Activated T-cell treated with anti-CD3 and anti-CD28 coated beads, Interleukin-2, amount 50 U/mL, for 72 hours (primary cell): Measurements from ENCODE around the gene SPTY2D1. TPM values are rescaled to one million over a fixed set of nuclear protein-coding genes. Genes with fewer than 3 reads are reported as not detected.

Experiments
- ATAC-seq, 2 donors: fragments of 150-1000 bp; cut with Tn5 transposase; replicated peaks in 1 of 2; 2 replicates each; pipeline ENCODE4 v1.10.0; 2021; ENCODE audit warnings: moderate library complexity in 2 of 2, mild to moderate bottlenecking in 1 of 2
- DNase-seq, 2 donors: peaks; one replicate each; pipeline ENCODE4 v3.0.0; 2021 to 2022; ENCODE audit warnings: mixed read lengths in 1 of 2
- H3K27ac Mint-ChIP-seq: one replicate; pipeline ENCODE4 v1.8.0; 2022; ENCODE audit warnings: mild to moderate bottlenecking, moderate library complexity, mixed read lengths
- H3K27me3 Mint-ChIP-seq: one replicate; pipeline ENCODE4 v1.8.0; 2022; ENCODE audit warnings: low read depth, mixed read lengths
- H3K36me3 Mint-ChIP-seq, 2 donors: one replicate each; pipeline ENCODE4 v1.8.0; 2022; ENCODE audit warnings: mixed read lengths in 2 of 2, mild to moderate bottlenecking in 1 of 2; ENCODE audit not compliant: insufficient read depth in 2 of 2
- H3K4me1 Mint-ChIP-seq: one replicate; pipeline ENCODE4 v1.8.0; 2022; ENCODE audit warnings: low read depth, mixed read lengths
- H3K4me3 Mint-ChIP-seq, 2 donors: one replicate each; pipeline ENCODE4 v1.8.0; 2022; ENCODE audit warnings: mild to moderate bottlenecking in 2 of 2, mixed read lengths in 2 of 2, moderate library complexity in 2 of 2
- H3K9me3 Mint-ChIP-seq, 2 donors: one replicate each; pipeline ENCODE4 v1.8.0; 2022; ENCODE audit warnings: mixed read lengths in 2 of 2
- total RNA-seq, 2 donors: library from RNA; stranded (reverse); gene quantifications; one replicate each; pipeline ENCODE4 v1.2.3, GENCODE V29; 2022

SPTY2D1 gene
- total RNA-seq, 2 donors from 2014 or later = 23.1 to 25.3 TPM

DNA sequence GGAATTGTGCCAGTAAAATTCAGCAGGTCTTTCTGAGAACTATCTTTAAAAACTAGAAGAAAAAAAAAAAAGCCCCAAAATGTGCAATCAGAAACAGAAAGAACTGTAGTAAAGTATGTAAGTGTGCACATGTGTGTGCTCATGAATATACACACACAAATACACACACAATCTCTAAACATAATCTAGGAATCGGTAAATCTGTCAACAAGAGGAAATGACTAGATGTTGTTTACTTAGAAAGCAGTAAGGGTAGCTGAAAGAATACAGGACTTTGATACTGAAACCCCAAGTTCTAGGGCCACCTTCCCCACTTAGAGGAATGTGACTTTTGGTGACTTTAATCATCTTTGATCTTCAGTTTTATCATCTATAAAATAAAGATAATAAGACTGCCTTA, 58.8 kb downstream of the SPTY2D1 start:
- no peak for ATAC-seq
- Mint-ChIP-seq H3K4me3 (no peak overlapping the region), H3K9me3 (no peaks in the 10 kb centered on the region), H3K27ac (no peak overlapping the region), H3K4me1 (peaks cover 14% of the 10 kb centered on the region), H3K36me3 (peaks cover 4 to 6% of the 10 kb centered on the region in 2 donors), H3K27me3 (no peaks in the 10 kb centered on the region)
- no peak for DNase-seq

GRCh38 chr11:18567081-18567480, 67.1 kb downstream of the SPTY2D1 start:
- Mint-ChIP-seq H3K36me3 (peaks cover 0 to 5% of the 10 kb centered on the region in 2 donors), H3K4me3 (no peak overlapping the region), H3K9me3 (no peaks in the 10 kb centered on the region), H3K27ac (no peak overlapping the region), H3K27me3 (no peaks in the 10 kb centered on the region), H3K4me1 (no peaks in the 10 kb centered on the region)
- ATAC-seq (no peak), DNase-seq (no peak)

DNA sequence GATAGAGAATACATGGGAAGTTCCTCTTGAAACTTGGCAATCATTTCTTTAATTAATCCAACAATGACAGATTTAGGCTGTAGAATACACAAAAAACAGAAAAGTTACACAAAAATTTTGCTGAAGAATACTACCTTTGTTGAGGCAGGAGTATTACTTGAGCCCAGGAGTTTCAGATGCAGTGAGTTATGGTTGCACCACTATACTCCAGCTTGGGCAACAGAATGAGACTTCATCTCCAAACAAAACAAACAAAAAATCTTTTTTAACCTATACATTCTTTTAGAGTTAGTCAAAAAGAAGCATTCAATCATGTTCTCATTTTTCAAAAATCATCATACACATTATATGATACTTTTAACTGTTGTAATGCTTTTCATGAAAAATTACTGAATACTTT, 67.7 kb downstream of the SPTY2D1 start:
- H3K27me3 Mint-ChIP-seq = no peaks in the 10 kb centered on the region
- H3K36me3 Mint-ChIP-seq = peaks cover 0 to 5% of the 10 kb centered on the region in 2 donors
- H3K4me1 Mint-ChIP-seq = no peaks in the 10 kb centered on the region
- no peak overlapping the region for H3K27ac Mint-ChIP-seq
- DNase-seq (no peak), ATAC-seq (no peak)
- H3K4me3 Mint-ChIP-seq = no peak overlapping the region
- H3K9me3 Mint-ChIP-seq = no peaks in the 10 kb centered on the region

DNA sequence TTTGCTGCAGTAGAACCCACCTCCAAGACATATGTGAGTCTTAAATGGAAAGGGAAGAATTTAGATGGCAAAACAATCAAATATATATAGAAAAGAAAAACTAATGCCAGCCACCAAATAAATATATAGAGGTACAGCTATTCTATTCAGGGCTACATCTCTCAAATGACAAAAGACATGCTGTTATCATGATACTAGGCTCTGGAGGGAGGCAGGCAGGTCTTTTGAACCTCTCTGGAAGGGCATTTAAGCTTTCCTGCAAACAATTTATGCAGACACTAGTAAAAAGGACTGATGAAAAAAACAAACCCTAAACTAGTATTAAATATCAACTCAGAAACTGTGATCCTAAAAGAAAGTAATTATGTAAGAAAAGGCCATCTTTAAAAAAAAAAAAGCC, 70.0 kb downstream of the SPTY2D1 start:
- Mint-ChIP-seq H3K27ac (no peak overlapping the region), H3K4me3 (no peak overlapping the region), H3K9me3 (no peaks in the 10 kb centered on the region), H3K27me3 (no peaks in the 10 kb centered on the region), H3K4me1 (no peaks in the 10 kb centered on the region), H3K36me3 (peaks cover 0 to 3% of the 10 kb centered on the region in 2 donors)
- ATAC-seq (no peak), DNase-seq (no peak)

GRCh38 chr11:18563090-18563730, 70.9 kb downstream of the SPTY2D1 start:
- Mint-ChIP-seq H3K36me3 (peaks cover 0 to 4% of the 10 kb centered on the region in 2 donors), H3K27me3 (no peaks in the 10 kb centered on the region), H3K4me1 (no peaks in the 10 kb centered on the region), H3K4me3 (no peak overlapping the region), H3K9me3 (no peaks in the 10 kb centered on the region), H3K27ac (no peak overlapping the region)
- ATAC-seq = no peak
- DNase-seq = no peak

Other genes with a start within 250 kb of the SPTY2D1 start
- gene LDHA, start 239.8 kb downstream of the SPTY2D1 start, total RNA-seq = 100 to 1,000 TPM; 629 to 665 TPM
- not detected for gene LDHC, start 222.0 kb downstream of the SPTY2D1 start, total RNA-seq
- not detected for gene LDHAL6A, start 178.5 kb downstream of the SPTY2D1 start, total RNA-seq
- 10 to 100 TPM; 48.3 to 59.0 TPM for gene TSG101, start 107.4 kb downstream of the SPTY2D1 start, total RNA-seq
- 10 to 100 TPM; 17.5 to 24.3 TPM for gene UEVLD, start 45.6 kb downstream of the SPTY2D1 start, total RNA-seq
- 1 to 10 TPM; 1.0 to 3.1 TPM for gene MISFA, start 34.6 kb downstream of the SPTY2D1 start, total RNA-seq
- 1 to 10 TPM; 1.0 to 1.8 TPM for gene TMEM86A, start 64.4 kb upstream of the SPTY2D1 start, total RNA-seq
- under 1 TPM; 0.34 to 0.39 TPM for gene IGSF22, start 91.8 kb upstream of the SPTY2D1 start, total RNA-seq
- gene PTPN5, start 157.5 kb upstream of the SPTY2D1 start, total RNA-seq = not detected